ENCODE results near the gene CACNB1. TPM values are rescaled to one million over a fixed set of nuclear protein-coding genes. Genes with fewer than 3 reads are reported as not detected.

The CACNB1 gene
- total and polyA plus RNA-seq, 2 donors (not counting 1 experiment from before 2014, with no cell fraction given), result 3.8 to 12.4 TPM

- peak; percentile 97 for TF ChIP-seq CTCF (IDR thresholded peaks at IDR 0.05)
- no peak for TF ChIP-seq EZH2 (IDR thresholded peaks at IDR 0.05; ENCODE audit: borderline replicate concordance, insufficient read depth, low read depth, low read length, poor library complexity, severe bottlenecking)
- intact Hi-C loops (cut with micrococcal nuclease), result loop anchor here (1.0 kb wide), 4 partner anchors 38 to 262 kb away; no protein-coding TSS in a partner anchor
- ChIA-PET CTCF (interaction anchor here (0.7 to 21.4 kb wide), 33 partner anchors 7 to 591 kb away, joined by 3 to 707 read pairs (median 3); partner anchors contain the start of genes ARL5C, PLXDC1 and RPL19), POLR2A (interaction anchor here (0.6 to 2.0 kb wide), 6 partner anchors 34 to 511 kb away, joined by 4 to 19 read pairs (median 6); partner anchors contain the start of gene RPL19)
- H3K4me1 ChIP-seq (ENCODE audit: control insufficient read depth in 2 of 2, insufficient read depth in 2 of 2, low read length in 2 of 2), result peaks cover 12 to 17% of the 10 kb centered on the region in 2 donors
- H3K27me3 ChIP-seq (replicated peaks in 1 of 4; ENCODE audit: control extremely low read depth in 1 of 4, control insufficient read depth in 3 of 4, insufficient read depth in 4 of 4, low read length in 3 of 4), result peaks cover 0 to 4% (median 0%) of the 10 kb centered on the region in 4 experiments
- Mint-ChIP-seq H3K9me3 (ENCODE audit: insufficient read depth) (no peaks in the 10 kb centered on the region), H3K27me3 (peaks cover 2% of the 10 kb centered on the region), H3K27ac (no peak overlapping the region), H3K4me1 (peaks cover 17% of the 10 kb centered on the region), H3K4me3 (peak overlapping the region; percentile 73)
- peak overlapping the region; percentile 21 for H2AFZ ChIP-seq (ENCODE audit: insufficient read depth, low read depth, low read length, poor library complexity, severe bottlenecking)
- H3K4me3 ChIP-seq (ENCODE audit: control extremely low read depth in 1 of 5, extremely low read depth in 1 of 5, insufficient read depth in 1 of 5, low read depth in 2 of 5, low read length in 4 of 5), result no peak overlapping the region
- no peaks in the 10 kb centered on the region for H4K20me1 ChIP-seq (ENCODE audit: control insufficient read depth, insufficient read depth, low read length, poor library complexity, severe bottlenecking)
- no peaks in the 10 kb centered on the region for H3K36me3 ChIP-seq (replicated peaks in 1 of 2; ENCODE audit: control extremely low read depth in 1 of 2, control insufficient read depth in 1 of 2, extremely low read depth in 1 of 2, insufficient read depth in 2 of 2, low read length in 1 of 2)
- 57% methylated on average over 5 of the region's 6 CpGs for WGBS (ENCODE audit: insufficient coverage)
- H3K79me2 ChIP-seq (ENCODE audit: control insufficient read depth, insufficient read depth, low read length), result no peaks in the 10 kb centered on the region
- ATAC-seq (ENCODE audit: low read depth), result peak; percentile 80
- no peaks in the 10 kb centered on the region for H3K9me3 ChIP-seq (ENCODE audit: control extremely low read depth in 1 of 3, control insufficient read depth in 2 of 3, insufficient read depth in 1 of 3, low read length in 2 of 3)
- DNase-seq, result peak; percentile 87
- peak overlapping the region; percentile 68 for H3K4me2 ChIP-seq (replicated peaks; ENCODE audit: low read depth, low read length, poor library complexity, severe bottlenecking)
- H3K9ac ChIP-seq (ENCODE audit: low read length), result peak overlapping the region; percentile 14
- no peak overlapping the region for H3K27ac ChIP-seq (ENCODE audit: low read length in 2 of 2)
These were observed 47.4 kb upstream of the CACNB1 start for GRCh38 chr17:39244600-39245570.

Data from B cell (primary cell).